ENCODE results near the gene GTF2A1. TPM values are rescaled to one million over a fixed set of nuclear protein-coding genes. Genes with fewer than 3 reads are reported as not detected.

Gene GTF2A1
- total RNA-seq, 2 experiments from 2014 or later, result 35.1 to 69.8 TPM

DNA sequence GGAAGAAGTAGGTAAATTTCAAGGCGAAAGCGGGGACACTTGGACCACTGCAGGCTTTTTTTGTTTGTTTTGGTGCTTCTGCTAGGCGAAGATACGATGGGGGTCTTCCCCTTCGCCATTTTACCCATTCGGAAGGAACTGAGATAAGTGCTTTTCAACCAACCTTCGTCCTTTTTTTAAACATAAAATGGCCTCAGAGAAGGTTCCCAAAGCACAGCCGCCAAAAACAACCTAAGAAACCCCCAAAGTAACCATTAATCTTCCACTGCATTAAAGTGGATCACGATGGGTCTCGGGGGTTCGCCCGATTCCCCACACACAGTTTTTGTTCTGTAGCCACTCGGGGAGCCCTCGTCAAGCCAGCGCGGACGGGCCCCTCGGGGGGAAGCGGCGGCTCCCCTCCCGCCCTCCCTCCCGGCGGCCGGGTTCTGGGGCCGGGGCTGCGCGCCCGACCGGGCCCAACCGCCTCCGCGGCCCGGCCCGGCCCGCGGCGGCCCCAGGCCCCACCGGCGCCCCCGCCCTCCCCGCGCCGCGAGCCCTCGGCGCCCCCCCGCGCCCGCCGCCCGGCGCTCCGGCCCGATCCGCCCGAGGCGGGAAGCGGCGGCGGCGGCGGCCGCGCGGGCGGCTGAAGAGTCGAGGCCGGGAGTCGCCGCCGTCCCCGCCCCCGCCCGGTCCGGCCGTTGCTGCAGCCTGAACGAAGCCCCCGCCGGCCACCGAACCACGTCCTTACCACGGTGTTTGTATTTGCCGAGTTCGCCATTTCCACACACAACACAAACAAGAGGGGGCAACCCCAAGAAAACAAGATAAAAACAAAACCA is 790 bp downstream of the GTF2A1 start:
- TF ChIP-seq, protein P1, sequence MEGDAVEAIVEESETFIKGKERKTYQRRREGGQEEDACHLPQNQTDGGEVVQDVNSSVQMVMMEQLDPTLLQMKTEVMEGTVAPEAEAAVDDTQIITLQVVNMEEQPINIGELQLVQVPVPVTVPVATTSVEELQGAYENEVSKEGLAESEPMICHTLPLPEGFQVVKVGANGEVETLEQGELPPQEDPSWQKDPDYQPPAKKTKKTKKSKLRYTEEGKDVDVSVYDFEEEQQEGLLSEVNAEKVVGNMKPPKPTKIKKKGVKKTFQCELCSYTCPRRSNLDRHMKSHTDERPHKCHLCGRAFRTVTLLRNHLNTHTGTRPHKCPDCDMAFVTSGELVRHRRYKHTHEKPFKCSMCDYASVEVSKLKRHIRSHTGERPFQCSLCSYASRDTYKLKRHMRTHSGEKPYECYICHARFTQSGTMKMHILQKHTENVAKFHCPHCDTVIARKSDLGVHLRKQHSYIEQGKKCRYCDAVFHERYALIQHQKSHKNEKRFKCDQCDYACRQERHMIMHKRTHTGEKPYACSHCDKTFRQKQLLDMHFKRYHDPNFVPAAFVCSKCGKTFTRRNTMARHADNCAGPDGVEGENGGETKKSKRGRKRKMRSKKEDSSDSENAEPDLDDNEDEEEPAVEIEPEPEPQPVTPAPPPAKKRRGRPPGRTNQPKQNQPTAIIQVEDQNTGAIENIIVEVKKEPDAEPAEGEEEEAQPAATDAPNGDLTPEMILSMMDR (conservative IDR thresholded peaks at IDR 0.05; ENCODE audit: low read length), result no peak
- no peak for TF ChIP-seq EZH2phosphoT487 (IDR thresholded peaks at IDR 0.05; ENCODE audit: borderline replicate concordance, low read depth, low read length)
- ChIA-PET CTCF (ENCODE audit: unreplicated experiment) (no interaction called here), POLR2A (interaction anchor here (0.9 to 1.9 kb wide), 14 partner anchors 10 to 314 kb away, joined by 3 to 14 read pairs (median 4); partner anchors contain the start of gene SEL1L)
- Histone ChIP-seq H3K4me2 (ENCODE audit: low read length) (peak overlapping the region; percentile 95), H3K4me1 (ENCODE audit: insufficient read depth, low read length, poor library complexity, severe bottlenecking) (peaks cover 34% of the 10 kb centered on the region), H4K20me1 (ENCODE audit: insufficient read depth, low read length) (peaks cover 14% of the 10 kb centered on the region; the same call in 1 of the 2 replicates), H2AFZ (ENCODE audit: low read length) (no peak overlapping the region; the same call in 1 of the 2 replicates), H3K36me3 (ENCODE audit: insufficient read depth, low read length) (peaks cover 36% of the 10 kb centered on the region), H3K27ac (ENCODE audit: low read depth, low read length, poor library complexity, severe bottlenecking) (peak overlapping the region; percentile 93), H3K4me3 (ENCODE audit: low read depth, low read length, poor library complexity, severe bottlenecking) (peak overlapping the region; percentile 92), H3K79me2 (ENCODE audit: insufficient read depth, low read depth, low read length) (peaks cover 53% of the 10 kb centered on the region), H3K9me3 (ENCODE audit: low read length) (no peaks in the 10 kb centered on the region), H3K9me2 (ENCODE audit: insufficient read depth, low read length) (no peaks in the 10 kb centered on the region)
- BruUV-seq (replicated peaks), result TSS peak; percentile 99
- intact Hi-C loops (cut with micrococcal nuclease; ENCODE audit: unreplicated experiment), result loop anchor here (1.0 to 5.0 kb wide), 4 partner anchors 250 to 313 kb away; partner anchors contain the start of genes CEP128 and SEL1L
- DNase-seq (ENCODE audit: low spot score), result peak; percentile 67

DNA sequence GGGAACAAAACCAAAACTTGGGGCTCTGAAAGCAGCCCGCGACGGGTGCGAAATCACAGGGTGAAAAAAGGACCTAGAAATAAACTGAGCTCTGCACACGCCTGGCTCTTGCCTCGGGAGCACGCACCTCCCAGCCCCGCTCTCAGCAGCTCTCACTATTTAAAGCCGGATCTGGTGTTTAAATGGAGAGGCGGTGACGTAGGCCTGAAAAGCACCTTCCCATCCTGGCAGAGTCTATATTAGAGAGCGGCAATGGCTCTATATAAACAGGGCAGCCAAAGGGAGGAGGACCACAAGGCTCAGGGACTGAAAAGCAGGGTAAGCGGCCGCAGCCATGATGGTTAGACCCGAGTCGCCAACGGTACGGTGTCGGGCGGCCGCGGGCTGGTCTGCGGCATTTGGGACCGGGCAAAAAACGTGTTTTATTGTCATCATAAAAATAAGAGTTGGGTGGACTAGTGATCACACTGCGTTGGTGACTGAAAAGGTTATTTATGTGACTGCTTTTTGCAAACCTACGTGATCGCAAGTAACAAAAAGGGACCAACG is 1.5 kb downstream of the GTF2A1 start:
- peaks cover 59% of the 10 kb centered on the region for H3K79me2 ChIP-seq (ENCODE audit: insufficient read depth, low read depth, low read length)
- ChIA-PET CTCF (ENCODE audit: unreplicated experiment) (interaction anchor here (1.0 kb wide), 1 partner anchor 246 kb away, joined by 3 read pairs; no protein-coding TSS in a partner anchor), POLR2A (interaction anchor here (0.6 to 1.6 kb wide), 19 partner anchors 10 to 315 kb away, joined by 3 to 14 read pairs (median 3); partner anchors contain the start of gene SEL1L)
- H3K4me3 ChIP-seq (ENCODE audit: low read depth, low read length, poor library complexity, severe bottlenecking), result peak overlapping the region; percentile 92
- DNase-seq (ENCODE audit: low spot score), result peak; percentile 95
- H3K4me2 ChIP-seq (ENCODE audit: low read length), result peak overlapping the region; percentile 95
- intact Hi-C loops (cut with micrococcal nuclease; ENCODE audit: unreplicated experiment), result loop anchor here (1.0 to 5.0 kb wide), 4 partner anchors 251 to 314 kb away; partner anchors contain the start of genes CEP128 and SEL1L
- H3K4me1 ChIP-seq (ENCODE audit: insufficient read depth, low read length, poor library complexity, severe bottlenecking), result peaks cover 34% of the 10 kb centered on the region
- no peaks in the 10 kb centered on the region for H3K9me2 ChIP-seq (ENCODE audit: insufficient read depth, low read length)
- BruUV-seq (replicated peaks), result no TSS peak
- H2AFZ ChIP-seq (ENCODE audit: low read length), result no peak overlapping the region; the same call in 1 of the 2 replicates
- no peak for TF ChIP-seq EZH2phosphoT487 (IDR thresholded peaks at IDR 0.05; ENCODE audit: borderline replicate concordance, low read depth, low read length)
- TF ChIP-seq, protein P1 (conservative IDR thresholded peaks at IDR 0.05; ENCODE audit: low read length), result no peak
- peak overlapping the region; percentile 93 for H3K27ac ChIP-seq (ENCODE audit: low read depth, low read length, poor library complexity, severe bottlenecking)
- peaks cover 43% of the 10 kb centered on the region for H3K36me3 ChIP-seq (ENCODE audit: insufficient read depth, low read length)
- no peaks in the 10 kb centered on the region for H3K9me3 ChIP-seq (ENCODE audit: low read length)
- peaks cover 14% of the 10 kb centered on the region; the same call in 1 of the 2 replicates for H4K20me1 ChIP-seq (ENCODE audit: insufficient read depth, low read length)
